GM18508 (cell line): ENCODE results near the gene SLC2A9.
"Not testable (repeated sequence)": the region's sequence is repeated elsewhere in the genome, so short reads cannot be mapped to it uniquely, and the experiment has no call there.

Experiments used
- ATAC-seq: cut with Tn5 transposase; IDR thresholded peaks from one replicate; pipeline ENCODE4 v1.9.1; 2021; ENCODE audit warnings: moderate number of reproducible peaks; ENCODE audit not compliant: insufficient read depth, unreplicated experiment

The SLC2A9 gene

DNA sequence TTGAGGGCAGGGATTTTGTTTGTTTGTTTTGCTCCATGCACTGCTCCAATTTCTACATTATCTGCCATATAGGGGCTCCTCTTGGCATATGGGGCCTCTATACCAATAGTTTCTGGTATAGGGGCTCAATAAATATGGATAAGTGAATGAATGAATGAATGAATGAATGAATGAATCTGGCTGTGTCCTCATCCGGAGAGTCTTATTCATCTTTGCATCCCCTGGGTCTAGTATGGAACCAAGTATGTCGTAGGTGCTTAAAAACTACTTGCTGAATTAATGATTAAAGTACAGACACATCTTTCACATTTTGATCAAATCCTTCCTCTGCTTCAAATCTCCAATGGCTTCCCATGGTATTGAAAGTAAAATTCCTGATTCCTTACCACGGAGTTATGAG lies 159.7 kb downstream of the SLC2A9 start:
- no peak for ATAC-seq

DNA sequence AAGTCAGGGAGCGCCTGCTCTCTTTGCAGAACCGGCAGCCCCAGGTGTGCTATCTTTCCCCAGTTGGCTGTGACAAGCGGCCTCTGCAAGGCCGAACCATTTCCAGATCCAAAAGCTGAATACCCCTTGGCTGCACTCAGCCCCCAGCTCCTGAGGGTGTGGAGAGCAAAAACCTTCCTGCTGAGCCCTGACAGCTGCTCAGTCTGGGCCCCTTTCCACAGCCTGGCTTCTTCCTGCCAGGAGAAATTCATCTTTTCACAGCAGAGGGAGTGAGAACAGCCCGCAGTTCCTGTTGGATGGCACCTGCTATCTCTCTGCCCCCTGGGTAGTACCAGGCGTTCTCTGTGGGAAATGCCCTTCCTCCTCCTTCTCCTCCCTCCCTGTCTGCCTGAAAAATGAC lies 161.5 kb downstream of the SLC2A9 start:
- ATAC-seq = no peak

DNA sequence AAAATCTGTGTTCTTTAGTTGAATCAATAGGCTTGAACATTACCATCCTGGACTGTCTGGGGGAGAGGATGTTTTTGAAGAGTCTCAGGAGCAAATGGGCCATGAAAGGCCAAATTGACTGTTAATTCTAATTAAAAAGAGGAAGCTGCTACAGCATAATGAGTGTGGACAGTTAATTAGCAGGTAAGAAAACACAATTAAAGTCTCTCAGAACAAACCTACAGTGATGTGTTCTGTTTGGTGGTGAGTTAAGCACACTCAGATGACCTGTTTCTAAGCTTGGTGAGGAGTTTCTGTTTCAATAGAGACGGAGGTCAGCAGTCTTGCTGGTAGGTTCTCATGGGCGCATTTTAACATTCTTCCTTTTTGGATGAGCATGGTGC lies 171.8 kb downstream of the SLC2A9 start:
- ATAC-seq = no peak

DNA sequence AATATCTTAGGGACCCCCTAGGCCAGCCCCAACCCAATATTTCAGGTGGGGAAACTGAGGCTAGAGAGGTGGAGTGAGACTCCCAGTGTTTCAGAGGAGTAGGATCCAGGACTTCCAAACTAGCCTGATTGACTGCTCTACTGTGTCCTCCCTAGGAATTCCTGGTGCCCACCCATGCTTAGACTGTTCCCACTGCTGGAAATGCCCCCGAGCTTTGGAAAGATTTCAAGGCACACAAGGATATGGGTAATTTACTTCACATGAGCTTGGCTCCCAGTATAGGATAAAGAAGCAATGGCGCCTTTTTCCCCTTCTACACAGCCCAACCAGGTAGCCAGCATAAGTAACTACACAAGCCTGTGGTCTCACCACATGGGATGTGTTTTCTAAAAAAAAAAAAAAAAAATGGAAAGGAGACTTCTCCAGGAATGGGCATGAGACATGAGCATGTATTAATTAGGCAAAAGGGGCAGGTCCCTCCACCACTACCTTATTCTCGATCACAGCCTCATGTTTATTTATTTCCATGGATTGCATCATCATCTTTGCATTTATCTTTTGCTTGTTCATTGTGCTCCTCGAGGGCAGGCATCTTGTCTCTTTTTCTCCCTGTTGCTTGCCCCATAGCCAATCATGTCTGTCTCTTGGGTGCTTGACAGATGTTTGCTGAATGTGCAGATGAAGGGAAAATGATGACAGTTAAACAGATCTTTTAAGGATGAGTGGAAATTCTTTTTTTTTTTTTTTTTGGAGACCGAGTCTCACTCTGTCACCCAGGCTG lies 173.1 kb downstream of the SLC2A9 start:
- no peak for ATAC-seq

DNA sequence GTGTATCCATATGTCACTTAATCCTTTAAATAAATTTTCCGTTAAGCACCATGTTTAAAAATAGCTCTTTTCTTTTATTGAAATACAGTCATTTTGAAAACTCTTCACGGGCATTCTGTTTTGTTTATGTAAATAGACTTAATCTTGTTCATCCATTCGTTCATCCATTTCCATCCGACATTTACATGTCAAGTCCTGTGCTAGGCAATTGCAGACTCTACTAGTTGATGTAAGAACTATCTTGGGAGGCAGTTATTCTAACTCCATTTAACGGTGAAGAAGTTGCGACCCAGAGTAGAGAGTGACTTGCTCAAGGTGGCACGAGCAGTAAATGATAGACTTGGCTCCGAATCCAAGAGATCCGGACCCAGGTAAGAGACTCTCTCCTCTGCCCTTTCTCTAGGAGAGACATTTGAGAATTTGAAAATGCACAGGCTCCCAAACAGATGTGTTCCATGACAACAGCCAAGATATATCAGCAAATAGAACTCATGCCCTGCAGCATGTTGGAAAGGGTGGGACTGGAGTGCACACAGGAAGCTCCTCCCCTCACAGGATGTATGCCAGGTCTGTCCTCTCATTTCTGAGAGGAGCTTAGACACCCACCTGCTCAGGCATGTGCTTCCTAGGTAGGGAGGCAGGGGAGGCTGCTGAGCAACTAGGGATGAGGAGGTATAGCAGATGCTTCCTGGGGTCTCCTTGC lies 175.4 kb downstream of the SLC2A9 start:
- ATAC-seq = no peak

DNA sequence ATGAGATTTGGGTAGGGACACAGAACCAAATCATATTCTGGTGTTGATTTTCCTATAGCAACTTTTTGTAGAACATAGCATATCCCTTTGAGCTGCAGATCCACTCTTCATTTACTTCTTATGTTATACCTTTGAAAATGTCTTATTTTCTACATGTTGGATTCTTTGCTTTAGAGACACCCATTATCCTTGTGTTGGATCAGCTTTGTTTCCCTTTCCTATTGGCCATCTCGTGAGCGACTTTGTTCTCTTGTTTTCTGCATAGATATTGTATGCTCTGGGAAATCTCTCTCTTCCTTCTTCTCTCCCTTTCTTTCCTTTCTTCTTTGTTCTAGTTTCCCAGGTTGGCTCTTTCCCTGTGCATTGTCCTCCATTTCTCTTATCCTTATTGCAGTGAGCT lies 180.2 kb downstream of the SLC2A9 start:
- ATAC-seq = no peak

DNA sequence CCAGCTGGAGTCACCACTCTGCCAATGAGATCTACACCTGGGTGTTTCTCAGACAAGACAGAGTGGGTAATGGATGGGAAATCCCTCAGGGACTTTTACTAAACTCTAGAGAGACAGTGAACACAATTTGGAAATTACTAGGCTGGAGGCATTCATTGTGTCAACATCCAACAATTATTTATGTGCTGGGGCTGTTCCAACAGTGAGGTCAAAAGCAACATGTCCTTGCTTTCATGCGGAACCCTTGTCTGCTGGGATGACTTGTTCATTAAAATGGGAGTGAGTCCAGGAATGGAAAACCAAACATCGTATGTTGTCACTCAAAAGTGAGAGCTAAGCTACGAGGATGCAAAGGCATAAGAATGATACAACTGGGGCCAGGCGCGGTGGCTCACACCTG lies 185.9 kb downstream of the SLC2A9 start:
- no peak for ATAC-seq

DNA sequence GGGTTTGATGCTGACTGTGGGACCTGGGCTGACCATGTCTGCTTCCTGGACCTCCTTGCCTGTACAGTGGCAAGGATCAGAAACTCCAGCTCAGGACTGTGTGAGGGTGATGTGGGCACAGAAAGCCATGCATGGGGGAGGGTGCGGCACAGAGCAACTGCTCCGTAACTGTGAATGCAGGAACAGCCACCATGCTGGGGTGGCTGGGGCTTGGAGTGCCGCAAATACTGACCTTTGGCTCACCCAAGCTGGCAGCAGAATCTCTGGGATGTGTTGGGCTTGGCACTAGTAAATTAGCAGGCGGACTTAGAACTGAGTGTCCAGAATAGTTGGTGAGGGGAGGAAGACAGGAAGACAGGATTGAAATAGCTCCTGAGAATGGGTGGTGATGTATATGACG lies 187.9 kb downstream of the SLC2A9 start:
- no peak for ATAC-seq

DNA sequence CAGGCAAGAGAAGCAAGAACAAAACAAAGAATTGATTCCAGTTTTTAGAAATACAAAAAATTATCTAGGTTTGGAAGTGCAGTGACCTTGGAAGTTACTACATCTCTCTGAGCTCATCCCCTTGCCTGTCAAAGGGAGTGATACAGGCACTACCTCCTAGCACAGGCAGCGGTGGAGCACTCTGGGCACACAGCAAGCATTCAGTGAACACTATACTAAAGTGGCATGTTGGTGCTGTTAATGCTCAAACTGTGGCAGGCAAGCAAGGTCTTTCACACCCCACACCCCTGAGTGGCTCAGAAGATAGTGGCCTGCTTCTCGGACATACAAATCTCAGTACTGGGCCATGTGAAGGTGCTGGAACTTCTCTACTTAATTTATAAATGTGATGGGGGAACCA lies 188.7 kb downstream of the SLC2A9 start:
- ATAC-seq = no peak

DNA sequence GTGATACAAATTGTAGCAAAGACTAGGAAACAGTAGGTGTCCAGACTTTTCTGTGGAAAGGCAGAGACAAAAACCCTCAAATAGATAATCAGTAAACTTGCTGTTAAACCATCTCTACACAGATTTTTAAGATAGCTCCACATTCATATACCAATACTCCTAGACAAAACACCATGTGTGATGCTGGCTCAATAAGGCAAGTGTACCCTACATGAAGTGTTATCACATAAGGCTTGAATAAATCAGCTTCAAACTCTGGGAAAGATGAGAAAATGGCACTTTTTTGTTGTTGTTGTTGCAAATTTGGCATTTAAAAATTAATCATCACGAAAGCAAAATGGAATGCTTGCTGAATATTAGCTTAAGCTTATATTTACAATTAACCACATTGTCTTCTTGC lies 194.7 kb downstream of the SLC2A9 start:
- no peak for ATAC-seq

DNA sequence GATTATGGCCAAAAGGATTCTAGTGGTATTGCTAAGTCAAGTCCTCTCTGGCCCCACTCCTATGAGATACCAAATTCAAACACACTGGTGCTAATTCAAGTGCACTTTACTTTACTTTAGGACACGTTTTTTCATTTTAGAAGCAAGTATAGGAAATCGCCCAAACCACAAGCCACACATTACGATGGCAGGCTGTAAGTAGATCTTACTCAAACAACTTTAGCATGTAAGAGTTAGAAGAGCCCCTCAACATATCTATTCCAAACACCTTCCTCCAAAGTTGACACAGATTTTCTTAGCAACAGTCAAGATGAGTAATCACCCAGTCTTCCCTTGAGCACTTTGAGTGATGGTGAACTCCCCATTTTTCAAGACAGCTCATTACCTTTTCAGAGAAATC lies 196.2 kb downstream of the SLC2A9 start:
- ATAC-seq = no peak

DNA sequence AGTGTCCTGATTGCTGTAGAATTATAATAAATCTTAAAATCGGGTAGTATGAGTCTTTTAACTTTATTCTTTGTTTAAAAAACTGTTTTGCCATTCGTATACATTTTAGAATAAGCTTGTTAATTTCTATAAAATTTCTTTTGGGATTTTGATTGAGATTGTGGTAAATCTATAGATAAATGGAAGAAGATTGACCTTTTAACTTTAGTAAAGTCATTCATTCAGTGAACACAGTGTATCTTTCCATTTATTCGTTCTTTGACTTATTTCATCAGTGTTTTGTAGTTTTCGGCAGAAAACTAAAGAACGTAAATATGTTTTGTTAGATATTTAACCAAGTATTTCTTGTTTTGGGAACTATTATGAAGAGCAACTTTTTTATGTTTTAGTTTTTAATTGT lies 201.0 kb downstream of the SLC2A9 start:
- ATAC-seq = no peak

DNA sequence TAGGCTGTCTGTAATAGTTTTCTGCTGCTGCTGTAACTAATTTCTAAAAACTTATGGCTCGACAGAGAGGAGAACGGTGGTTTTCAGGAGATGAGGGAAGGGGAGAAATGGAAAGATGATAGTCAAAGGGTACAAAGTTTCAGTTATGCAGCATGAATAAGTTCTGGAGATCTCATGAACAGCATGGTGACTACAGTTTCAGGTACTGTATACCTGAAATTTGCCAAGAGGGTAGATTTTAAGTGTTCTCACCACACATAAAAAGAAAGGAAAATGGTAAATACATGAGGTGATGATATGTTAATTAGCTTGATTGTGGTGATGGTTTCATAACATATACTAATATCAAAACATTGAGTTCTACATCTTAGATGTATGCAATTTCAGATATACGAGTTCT lies 205.0 kb downstream of the SLC2A9 start:
- no peak for ATAC-seq

DNA sequence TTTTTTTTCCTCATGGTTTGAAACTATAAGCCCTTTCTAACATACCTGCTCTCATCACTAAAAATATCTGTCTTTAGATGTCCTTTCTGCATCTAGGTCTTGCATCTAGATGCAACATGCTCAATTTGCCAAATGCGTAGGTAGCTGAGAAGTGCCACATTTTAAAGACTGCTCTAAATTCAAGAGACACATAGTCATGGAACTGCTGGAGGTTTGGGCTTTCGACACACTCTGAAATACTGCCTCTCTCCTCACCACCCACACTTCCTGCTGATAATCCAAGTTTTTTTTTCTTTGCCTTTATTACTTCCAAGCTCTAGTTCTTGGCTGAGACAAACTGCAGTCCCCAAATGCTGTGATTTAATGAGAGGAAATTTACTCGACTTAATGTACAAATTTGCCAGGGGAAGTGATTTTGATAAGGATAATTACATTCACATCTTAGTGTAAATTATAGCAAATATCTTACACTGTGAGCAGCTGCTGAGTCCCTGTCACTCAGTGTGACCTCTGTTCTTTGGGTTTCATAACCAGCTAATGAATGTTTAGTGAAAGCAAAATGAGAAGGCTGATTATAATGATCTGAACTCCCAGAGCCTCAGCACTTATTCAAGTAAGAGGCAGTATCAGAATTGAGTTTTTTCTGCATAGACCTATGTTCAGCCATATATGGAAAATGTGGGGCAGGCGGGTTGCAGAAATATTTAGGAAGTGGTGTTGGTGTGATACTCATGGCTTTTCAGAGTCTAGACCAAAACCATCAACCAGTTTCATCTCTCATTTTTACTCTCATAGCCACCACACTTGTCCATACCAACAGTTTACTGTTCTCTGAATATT lies 208.6 kb downstream of the SLC2A9 start:
- peak; percentile 89 for ATAC-seq

DNA sequence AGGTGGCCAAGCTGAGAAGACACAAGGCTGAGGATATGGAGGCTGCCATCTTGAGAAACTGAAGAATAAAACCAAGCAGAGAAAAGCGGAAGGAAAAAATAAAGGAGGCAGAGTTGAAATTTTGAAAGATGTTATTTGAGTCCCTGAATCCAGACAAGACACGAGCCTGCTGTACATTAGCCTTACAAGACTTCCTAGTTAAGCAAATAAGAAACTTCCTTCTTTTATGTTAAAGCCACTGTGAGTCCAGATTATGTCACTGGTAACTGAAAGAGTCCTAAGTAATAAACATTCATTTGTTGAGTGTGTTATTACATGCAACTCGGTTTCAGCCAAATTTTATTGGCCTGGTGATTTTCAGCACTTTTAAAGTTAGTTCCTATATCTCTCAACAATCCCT lies 209.5 kb downstream of the SLC2A9 start:
- ATAC-seq = no peak

DNA sequence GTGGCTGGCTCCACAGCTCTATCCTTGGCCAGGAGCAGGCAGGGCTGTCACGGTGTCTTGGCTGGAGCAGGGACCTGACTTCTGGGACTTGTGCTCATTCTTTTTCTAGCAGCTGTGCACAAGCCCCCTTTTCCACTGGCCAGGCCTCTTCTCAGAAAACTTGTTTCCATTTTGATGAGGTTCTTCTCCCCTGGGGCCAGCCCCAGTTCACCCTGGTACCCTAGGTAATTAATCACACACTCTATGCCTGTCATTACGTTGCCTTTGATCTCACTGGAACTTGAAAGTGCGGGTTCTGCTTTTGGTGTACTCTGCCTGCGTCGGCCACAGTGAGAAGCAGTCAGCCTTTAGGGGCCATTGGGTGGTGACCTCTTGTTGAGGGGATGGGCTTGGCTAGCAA lies 213.2 kb downstream of the SLC2A9 start:
- no peak for ATAC-seq

DNA sequence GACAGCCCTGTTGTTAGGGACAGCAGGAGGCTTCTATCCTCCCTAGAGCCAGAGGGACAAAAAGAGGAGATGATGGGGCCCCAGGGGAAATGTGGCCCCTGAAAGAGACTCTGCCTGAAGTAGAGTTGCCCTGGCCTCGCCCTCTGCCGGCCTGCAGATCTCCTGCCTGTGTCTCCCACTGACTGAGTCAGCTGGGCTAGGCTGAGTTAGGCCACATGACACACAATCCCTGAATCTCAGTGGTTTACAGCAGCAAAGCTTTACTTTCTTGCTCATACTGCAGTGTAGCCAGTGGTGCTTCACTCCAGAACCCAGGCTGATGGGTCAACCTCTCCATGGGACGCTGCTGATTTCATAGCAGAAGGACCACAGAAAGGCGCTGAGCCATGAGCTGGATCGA lies 216.4 kb downstream of the SLC2A9 start:
- ATAC-seq = no peak

DNA sequence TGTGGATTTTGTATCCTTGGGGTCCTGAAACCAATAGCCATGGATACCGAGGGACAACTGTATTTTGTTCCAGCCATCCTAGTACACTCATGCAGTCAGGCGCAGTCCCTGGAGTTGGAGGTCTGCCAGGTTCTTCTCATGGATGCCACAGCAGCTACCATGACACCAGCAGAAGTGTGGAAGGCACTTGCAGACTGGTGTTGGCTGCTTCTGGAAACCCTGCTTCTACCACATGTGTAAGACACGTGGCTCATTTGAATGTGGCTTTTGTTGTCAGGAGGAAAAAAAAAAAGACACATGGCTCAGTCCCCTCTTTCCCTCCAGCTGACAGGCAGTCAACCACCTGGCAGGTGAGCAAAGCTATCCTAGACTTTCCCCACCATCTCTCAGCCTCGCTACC lies 220.4 kb downstream of the SLC2A9 start:
- ATAC-seq = no peak

DNA sequence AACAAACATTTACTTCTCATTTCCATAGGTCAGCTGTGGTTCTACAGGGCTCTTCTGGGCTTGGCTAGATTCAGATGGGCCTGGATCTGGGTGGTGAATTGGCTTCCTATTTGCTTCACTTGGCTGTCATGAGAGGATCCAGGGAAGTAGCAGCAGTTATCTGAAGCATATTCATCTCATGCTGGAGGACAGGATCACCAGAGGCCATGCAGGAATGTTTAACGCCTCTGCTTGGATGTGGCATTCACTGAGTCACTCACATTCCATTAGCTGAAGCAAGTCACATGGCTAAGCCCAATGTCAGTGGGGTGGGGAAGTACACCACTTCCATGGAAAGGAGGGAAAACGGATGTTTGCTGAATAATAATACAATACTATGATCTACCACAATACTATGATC lies 224.7 kb downstream of the SLC2A9 start:
- not testable (repeated sequence) for ATAC-seq

DNA sequence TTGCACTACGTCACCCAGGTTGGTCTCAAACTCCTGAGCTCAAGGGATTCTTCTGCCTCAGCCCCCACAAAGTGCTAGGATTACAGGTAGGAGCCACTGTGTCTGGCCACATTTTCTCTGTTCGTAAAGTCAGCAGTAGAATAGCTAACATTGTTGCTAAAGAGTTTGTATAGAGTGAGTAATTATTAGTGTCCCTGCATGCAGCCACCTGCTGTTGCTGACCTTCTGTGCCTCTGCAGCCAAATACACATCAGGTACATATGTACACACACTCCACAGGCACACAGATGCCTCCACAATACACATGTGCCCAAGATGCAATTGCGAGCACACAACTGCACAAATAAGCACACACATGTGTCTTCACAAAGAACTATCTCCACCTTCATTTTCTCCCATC lies 228.9 kb downstream of the SLC2A9 start:
- no peak for ATAC-seq

DNA sequence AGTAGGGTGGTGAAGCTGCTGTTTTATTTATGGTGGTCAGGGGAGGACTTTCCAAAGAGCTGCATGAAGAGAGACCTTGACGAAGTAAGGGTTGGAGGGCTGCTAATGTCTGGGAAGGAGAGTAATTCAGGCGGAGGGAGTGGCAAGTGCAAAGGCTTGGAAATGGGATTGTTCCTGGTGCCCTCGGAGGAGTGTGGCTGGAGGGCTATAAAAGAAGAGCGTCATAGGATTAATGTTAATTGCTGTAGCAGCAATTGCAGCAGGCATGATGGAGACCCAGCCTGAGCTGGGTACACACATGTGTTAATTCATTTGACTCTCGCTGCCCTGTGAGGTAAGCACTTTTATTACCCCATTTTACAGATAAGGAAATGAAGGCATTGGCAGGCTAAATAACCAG lies 235.4 kb downstream of the SLC2A9 start:
- not testable (repeated sequence) for ATAC-seq
